Heart right ventricle (tissue), 16 donors: ENCODE data around the gene NEU4. TPM values are rescaled to one million over a fixed set of nuclear protein-coding genes. Genes with fewer than 3 reads are reported as not detected.
"Not testable (repeated sequence)": the region's sequence is repeated elsewhere in the genome, so short reads cannot be mapped to it uniquely, and the experiment has no call there.

ENCODE experiments used
- ATAC-seq, 8 donors: fragments of 200-7000 bp; cut with Tn5 transposase; one replicate each; pipeline ENCODE4 v1.9.1; 2020; ENCODE audit warnings: mild to moderate bottlenecking in 8 of 8, moderate library complexity in 8 of 8, moderate number of reproducible peaks in 1 of 8
- DNase-seq, 2 donors: peaks; one replicate each; pipeline ENCODE4 v3.0.0-alpha.2; 2020
- H3K27ac ChIP-seq, 10 donors: fragments of 200-600 bp; sonication (generic) in 2 of 10; one replicate each; pipeline versions ENCODE4 v1.5.0 to v1.8.0; 2020 to 2022; ENCODE audit warnings: mild to moderate bottlenecking in 3 of 10
- H3K27me3 ChIP-seq, 7 donors: fragments of 200-600 bp; one replicate each; pipeline ENCODE4 v1.8.0; 2021 to 2022; ENCODE audit warnings: mild to moderate bottlenecking in 2 of 7
- H3K36me3 ChIP-seq, 9 donors: fragments of 200-600 bp; sonication (generic) in 1 of 9; one replicate each; pipeline versions ENCODE4 v1.5.0 to v1.8.0; 2020 to 2022; ENCODE audit warnings: mild to moderate bottlenecking in 2 of 9
- H3K4me1 ChIP-seq, 9 donors: fragments of 200-600 bp; sonication (generic) in 1 of 9; one replicate each; pipeline versions ENCODE4 v1.5.0 to v1.8.0; 2020 to 2022; ENCODE audit warnings: mild to moderate bottlenecking in 4 of 9
- H3K4me3 ChIP-seq, 10 donors: fragments of 200-600 bp; sonication (generic) in 2 of 10; one replicate each; pipeline versions ENCODE4 v1.5.0 to v1.8.0; 2020 to 2022; ENCODE audit warnings: mild to moderate bottlenecking in 7 of 10, moderate library complexity in 2 of 10
- H3K9me3 ChIP-seq, 11 donors: fragments of 200-600 bp in 10 of 11; sonication (generic) in 2 of 11; one replicate each; pipeline versions ENCODE4 v1.5.0 to v1.8.0; 2013 to 2022; ENCODE audit warnings: mild to moderate bottlenecking in 2 of 11, control low read depth in 1 of 11, moderate library complexity in 1 of 11
- WGBS, 2 donors: extraction: QIAGEN DNeasy Blood & Tissue Kit; methylation state at CpG; one replicate each; pipeline ENCODE4 v1.1.7; 2013; ENCODE audit warnings: inconsistent platforms in 1 of 2; 5-methylcytosine and 5-hydroxymethylcytosine counted together
- intact Hi-C, 10 donors: fragments of 100-400 bp; cut with DNase I; formaldehyde crosslinking; loops; one replicate each; pipeline versions ENCODE4 v1.11.1 to v1.14.2; 2022
- polyA plus RNA-seq, 2 donors: library from polyadenylated mRNA; stranded (reverse); fragments of 200-250 nt; gene quantifications; one replicate each; pipeline ENCODE4 v1.2.3, GENCODE V29; 2013
- total RNA-seq, 10 donors: library from RNA; stranded (reverse); fragmentation: NEBNext Ultra II Directional in 3 of 10; extraction: Animal tissue kit (Norgen Biotek cat#: 25700) in 3 of 10; gene quantifications; one replicate each; pipeline versions ENCODE4 v1.2.1 to v1.2.4, GENCODE V29; 2021 to 2023
- TF ChIP-seq, protein P1 (sequence below), 9 donors: fragments of 200-600 bp; sonication (generic) in 2 of 9; IDR thresholded peaks; one replicate each; pipeline versions ENCODE4 v1.5.0 to v1.8.0; 2021 to 2022; ENCODE audit warnings: antibody characterized with exemption in 9 of 9, mild to moderate bottlenecking in 5 of 9, moderate library complexity in 1 of 9
- donor health status: Arrhythmogenic right ventricular cardiomyopathy.
- donor health status: ischemic (EF 13 %, LVEDD 7.1; RV severe dilation, severe dysfunction).
- donor health status: healthy with polysubstance abuse.
- donor health status: DM: no; HTN: yes; CAD: no.
- donor health status: DM: no; HTN: no; CAD: no.
- donor health status: ischemic (EF 25% LVEDD 6.9; RV normal size, moderate dysfunction).
- donor health status: ischemic (EF 25% LVEDD 5.7; RV mildly dilated, moderate dysfunction).
- donor health status: healthy.
- donor health status: DM: yes; HTN: yes; CAD: no.
- donor health status: Ischemic cardiomyopathy.
- donor health status: ischemic (EF 35%, LVEDD 5.7; RV mildly dilated, moderate dysfunction).
- donor health status: nonischemic (EF 11% LVEDD 7.7; RV severe dilation, severe dysfunction).
- donor health status: DM: yes; HTN: yes; CAD: no.
- donor health status: PGD.
- donor health status: ischemic (EF 29% LVEDD 5.4; RV normal size, mild dysfunction).
- donor health status: nonischemic (EF 23%, LVEDD 6.1; RV moderate dilation, normal function).

NEU4 gene
- total and polyA plus RNA-seq, 12 donors: 0.07 to 1.2 (median 0.46) TPM; not detected in 2

DNA sequence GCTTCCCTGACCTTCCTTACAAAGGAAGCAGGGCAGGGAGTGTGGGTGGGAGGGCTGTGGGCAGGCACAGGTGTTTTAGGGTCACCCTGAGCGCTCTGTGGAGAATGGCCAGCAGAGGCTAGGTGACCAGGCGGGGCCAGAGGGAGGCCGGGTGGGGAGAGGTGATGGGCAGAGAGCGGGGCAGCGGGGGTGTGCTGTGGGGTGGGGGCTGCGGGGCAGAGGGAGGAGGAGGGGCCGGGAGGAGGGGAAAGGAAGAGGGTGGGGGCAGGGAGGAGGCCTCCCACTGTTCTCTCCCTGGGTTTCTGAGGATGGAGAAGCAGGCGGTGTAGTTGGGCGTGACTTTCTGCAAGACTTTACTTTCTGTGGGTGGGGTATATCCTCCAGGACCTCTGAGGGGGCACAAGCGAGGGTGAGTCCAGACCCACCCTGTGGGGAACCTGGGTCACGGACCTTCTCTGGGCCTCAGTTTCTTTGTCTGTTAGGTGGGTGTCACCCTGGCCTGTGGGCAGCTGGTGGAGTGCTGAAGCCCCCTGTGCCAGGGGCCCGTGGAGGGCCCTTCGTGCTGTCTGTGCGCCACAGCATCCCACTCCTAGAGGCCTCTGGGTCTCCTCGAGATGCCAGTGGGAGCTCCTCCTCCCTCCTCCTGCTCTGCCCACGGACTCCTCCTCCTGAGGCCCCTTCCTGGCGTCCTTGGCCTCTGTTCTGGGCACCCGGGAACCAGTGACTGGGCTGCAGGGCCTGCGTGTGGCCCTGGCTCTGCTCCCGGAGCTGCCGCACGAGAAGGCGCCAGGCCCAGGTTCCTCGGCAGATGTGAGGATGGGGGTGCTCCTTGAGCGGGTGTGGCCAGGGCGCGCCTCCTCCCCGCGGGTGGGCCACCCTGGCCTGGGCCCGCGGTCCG, 6.3 kb upstream of the NEU4 start:
- Histone ChIP-seq H3K27me3 (peaks cover 0 to 24% (median 20%) of the 10 kb centered on the region in 7 donors), H3K36me3 (no peaks in the 10 kb centered on the region), H3K4me3 (peak overlapping the region in 7 of 10 donors; percentile 28 to 57 (median 52)), H3K9me3 (no peaks in the 10 kb centered on the region), H3K27ac (no peak overlapping the region), H3K4me1 (peaks cover 10 to 22% (median 20%) of the 10 kb centered on the region in 9 donors)
- peak in 1 of 2 donors; percentile 16 for DNase-seq
- TF ChIP-seq, protein P1, sequence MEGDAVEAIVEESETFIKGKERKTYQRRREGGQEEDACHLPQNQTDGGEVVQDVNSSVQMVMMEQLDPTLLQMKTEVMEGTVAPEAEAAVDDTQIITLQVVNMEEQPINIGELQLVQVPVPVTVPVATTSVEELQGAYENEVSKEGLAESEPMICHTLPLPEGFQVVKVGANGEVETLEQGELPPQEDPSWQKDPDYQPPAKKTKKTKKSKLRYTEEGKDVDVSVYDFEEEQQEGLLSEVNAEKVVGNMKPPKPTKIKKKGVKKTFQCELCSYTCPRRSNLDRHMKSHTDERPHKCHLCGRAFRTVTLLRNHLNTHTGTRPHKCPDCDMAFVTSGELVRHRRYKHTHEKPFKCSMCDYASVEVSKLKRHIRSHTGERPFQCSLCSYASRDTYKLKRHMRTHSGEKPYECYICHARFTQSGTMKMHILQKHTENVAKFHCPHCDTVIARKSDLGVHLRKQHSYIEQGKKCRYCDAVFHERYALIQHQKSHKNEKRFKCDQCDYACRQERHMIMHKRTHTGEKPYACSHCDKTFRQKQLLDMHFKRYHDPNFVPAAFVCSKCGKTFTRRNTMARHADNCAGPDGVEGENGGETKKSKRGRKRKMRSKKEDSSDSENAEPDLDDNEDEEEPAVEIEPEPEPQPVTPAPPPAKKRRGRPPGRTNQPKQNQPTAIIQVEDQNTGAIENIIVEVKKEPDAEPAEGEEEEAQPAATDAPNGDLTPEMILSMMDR (IDR thresholded peaks at IDR 0.05): no peak
- ATAC-seq: peak in 3 of 8 donors; percentile 4 to 15 (median 8)
- intact Hi-C loops: loop anchor here in 2 of 10 donors (10.0 kb wide), 1 partner anchor 62 kb away; the partner anchor contains the start of gene RTP5 (in 2 of the 2)
- WGBS, 2 donors: 53 to 63% methylated on average over 23 to 32 of the region's 32 CpGs

DNA sequence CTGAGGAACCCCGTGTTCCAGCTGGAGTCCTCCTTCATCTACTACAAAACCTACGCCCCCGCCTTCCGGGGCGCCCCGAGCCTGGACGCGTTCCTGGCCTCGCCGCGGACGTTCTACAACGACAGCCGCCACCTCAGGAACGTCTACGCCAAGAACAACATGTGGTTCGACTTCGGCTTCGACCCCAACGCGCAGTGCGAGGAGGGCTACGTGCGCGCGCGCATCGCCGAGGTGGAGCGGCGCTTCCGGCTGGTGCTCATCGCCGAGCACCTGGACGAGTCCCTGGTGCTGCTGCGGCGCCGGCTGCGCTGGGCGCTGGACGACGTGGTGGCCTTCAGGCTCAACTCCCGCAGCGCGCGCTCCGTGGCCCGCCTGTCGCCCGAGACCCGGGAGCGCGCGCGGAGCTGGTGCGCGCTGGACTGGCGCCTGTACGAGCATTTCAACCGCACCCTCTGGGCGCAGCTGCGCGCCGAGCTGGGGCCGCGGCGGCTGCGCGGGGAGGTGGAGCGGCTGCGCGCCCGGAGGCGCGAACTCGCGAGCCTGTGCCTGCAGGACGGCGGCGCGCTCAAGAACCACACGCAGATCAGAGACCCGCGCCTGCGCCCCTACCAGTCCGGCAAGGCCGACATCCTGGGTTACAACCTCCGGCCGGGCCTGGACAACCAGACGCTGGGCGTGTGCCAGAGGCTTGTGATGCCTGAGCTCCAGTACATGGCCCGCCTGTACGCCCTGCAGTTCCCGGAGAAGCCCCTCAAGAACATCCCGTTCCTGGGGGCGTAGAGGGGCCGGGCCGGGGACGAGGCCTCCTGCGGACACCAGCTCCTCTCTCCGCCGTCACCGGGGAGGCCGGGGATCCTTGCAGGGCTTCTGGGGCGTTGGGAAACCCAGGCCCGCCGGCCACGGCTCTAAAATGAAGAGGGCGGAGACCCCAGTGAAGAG, 5.3 kb upstream of the NEU4 start:
- peak overlapping the region; percentile 28 to 57 (median 49) for H3K4me3 ChIP-seq
- intact Hi-C loops: loop anchor here in 2 of 10 donors (10.0 kb wide), 1 partner anchor 61 kb away; the partner anchor contains the start of gene RTP5 (in 2 of the 2)
- WGBS, 2 donors: 2 to 3% methylated on average over 109 of the region's 109 CpGs
- peaks cover 0 to 24% (median 20%) of the 10 kb centered on the region in 7 donors for H3K27me3 ChIP-seq
- peak; percentile 31 to 66 for DNase-seq
- H3K27ac ChIP-seq: peak overlapping the region in 4 of 10 donors; percentile 16 to 48 (median 32)
- TF ChIP-seq, protein P1 (IDR thresholded peaks at IDR 0.05): no peak
- peaks cover 10 to 22% (median 20%) of the 10 kb centered on the region in 9 donors for H3K4me1 ChIP-seq
- H3K9me3 ChIP-seq: no peaks in the 10 kb centered on the region
- peak; percentile 58 to 82 (median 64) for ATAC-seq
- H3K36me3 ChIP-seq: no peaks in the 10 kb centered on the region

DNA sequence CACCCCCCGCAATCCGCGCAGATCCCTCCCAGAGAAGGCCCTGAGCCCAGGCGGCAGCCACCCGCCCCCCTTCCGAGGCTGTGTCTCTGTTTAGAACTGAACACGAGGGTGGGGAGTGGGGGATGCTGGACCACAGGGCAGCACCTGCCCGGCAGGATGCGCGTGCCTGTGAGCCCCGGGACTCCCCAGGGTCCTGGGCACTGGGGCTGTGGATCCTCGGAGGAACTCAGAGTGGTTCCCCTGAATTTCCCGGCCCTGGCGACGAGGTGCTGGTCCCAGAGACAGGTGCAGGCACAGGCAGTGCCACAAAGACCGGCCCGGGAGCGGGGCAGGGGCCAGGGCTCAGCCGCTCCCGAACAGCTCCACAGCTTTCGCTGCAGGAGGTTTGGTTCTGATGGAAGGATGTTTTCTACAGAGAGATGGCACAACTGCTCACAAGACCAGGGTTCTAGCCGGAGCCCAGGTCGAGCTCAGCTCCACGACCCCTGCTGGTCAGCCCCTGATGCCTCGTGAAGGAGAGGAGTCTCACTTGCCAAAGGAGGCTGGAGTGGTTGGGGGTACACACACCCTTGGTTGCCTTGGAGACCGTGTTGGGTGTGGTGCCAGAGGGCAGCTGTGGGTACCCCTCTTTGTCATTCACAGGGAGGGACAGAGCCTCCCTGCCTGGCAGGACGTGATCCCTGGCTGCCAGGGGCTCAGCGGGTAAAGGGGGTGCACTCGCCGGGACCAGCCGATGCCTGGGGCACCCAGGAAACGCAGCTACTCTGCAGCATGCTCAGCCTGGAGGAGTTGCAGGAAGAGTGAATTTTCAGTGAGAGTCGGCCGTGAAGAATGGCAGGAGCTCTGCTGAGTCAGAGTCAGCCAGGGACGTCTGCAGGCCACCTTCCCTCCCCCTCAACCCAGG, 4.4 kb upstream of the NEU4 start:
- ATAC-seq (peak in 5 of 8 donors; percentile 19 to 39 (median 23)), DNase-seq (peak in 1 of 2 donors; percentile 16)
- 12 to 16% methylated on average over 34 to 35 of the region's 35 CpGs for WGBS, 2 donors
- peaks cover 10 to 22% (median 20%) of the 10 kb centered on the region in 9 donors for H3K4me1 ChIP-seq
- H3K36me3 ChIP-seq: no peaks in the 10 kb centered on the region
- H3K9me3 ChIP-seq: no peaks in the 10 kb centered on the region
- peaks cover 0 to 24% (median 20%) of the 10 kb centered on the region in 7 donors for H3K27me3 ChIP-seq
- TF ChIP-seq, protein P1 (IDR thresholded peaks at IDR 0.05): no peak
- peak overlapping the region in 3 of 10 donors; percentile 16 to 48 (median 44) for H3K27ac ChIP-seq
- intact Hi-C loops: loop anchor here in 2 of 10 donors (10.0 kb wide), 1 partner anchor 60 kb away; the partner anchor contains the start of gene RTP5 (in 2 of the 2)
- peak overlapping the region; percentile 28 to 57 (median 49) for H3K4me3 ChIP-seq

DNA sequence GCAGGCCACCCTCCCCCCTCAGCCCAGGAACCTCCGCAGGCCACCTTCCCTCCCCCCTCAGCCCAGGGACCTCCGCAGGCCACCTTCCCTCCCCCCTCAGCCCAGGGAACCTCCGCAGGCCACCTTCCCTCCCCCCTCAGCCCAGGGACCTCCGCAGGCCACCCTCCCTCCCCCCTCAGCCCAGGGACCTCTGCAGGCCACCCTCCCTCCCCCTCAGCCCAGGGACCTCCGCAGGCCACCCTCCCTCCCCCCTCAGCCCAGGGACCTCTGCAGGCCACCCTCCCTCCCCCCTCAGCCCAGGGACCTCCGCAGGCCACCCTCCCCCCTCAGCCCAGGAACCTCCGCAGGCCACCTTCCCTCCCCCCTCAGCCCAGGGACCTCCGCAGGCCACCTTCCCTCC, 2.8 kb upstream of the NEU4 start:
- intact Hi-C loops: loop anchor here in 2 of 10 donors (10.0 kb wide), 1 partner anchor 59 kb away; the partner anchor contains the start of gene RTP5 (in 2 of the 2)
- not testable (repeated sequence) for H3K36me3 ChIP-seq, ATAC-seq, H3K9me3 ChIP-seq, H3K4me3 ChIP-seq, H3K27ac ChIP-seq, DNase-seq
- Histone ChIP-seq H3K4me1 (peaks cover 13 to 39% (median 27%) of the 10 kb centered on the region in 9 donors), H3K27me3 (peaks cover 0 to 24% (median 20%) of the 10 kb centered on the region in 7 donors)
- WGBS, 2 donors: 5 to 48% methylated on average over 2 to 3 of the region's 8 CpGs
